CD1c-positive myeloid dendritic cell (primary cell): ENCODE data around the gene ZDHHC14.
"Not testable (repeated sequence)": the region's sequence is repeated elsewhere in the genome, so short reads cannot be mapped to it uniquely, and the experiment has no call there.

Source experiments
- DNase-seq: peaks from one replicate; pipeline ENCODE4 v3.0.0-alpha.2; 2016; ENCODE audit errors: extremely low spot score

ZDHHC14 gene

GRCh38 chr6:157406661-157407060, 25.7 kb downstream of the ZDHHC14 start:
- no peak for DNase-seq

- no peak for DNase-seq
These were observed 26.7 kb downstream of the ZDHHC14 start for GRCh38 chr6:157407646-157408045.

GRCh38 chr6:157408427-157408826, 27.4 kb downstream of the ZDHHC14 start:
- DNase-seq, result not testable (repeated sequence)

- DNase-seq, result no peak
These were observed 29.1 kb downstream of the ZDHHC14 start for GRCh38 chr6:157410045-157410444.

GRCh38 chr6:157411368-157411767, 30.4 kb downstream of the ZDHHC14 start:
- no peak for DNase-seq

GRCh38 chr6:157412791-157413190, 31.8 kb downstream of the ZDHHC14 start:
- no peak for DNase-seq

GRCh38 chr6:157420497-157420896, 39.5 kb downstream of the ZDHHC14 start:
- no peak for DNase-seq

- DNase-seq, result no peak
These were observed 43.6 kb downstream of the ZDHHC14 start for GRCh38 chr6:157424491-157425020.

- DNase-seq, result no peak
These were observed 47.0 kb downstream of the ZDHHC14 start for GRCh38 chr6:157427969-157428368.

- DNase-seq, result no peak
These were observed 47.6 kb downstream of the ZDHHC14 start for GRCh38 chr6:157428427-157429202.

GRCh38 chr6:157429248-157429647, 48.3 kb downstream of the ZDHHC14 start:
- DNase-seq, result no peak

- DNase-seq, result no peak
These were observed 49.8 kb downstream of the ZDHHC14 start for GRCh38 chr6:157430834-157431233.

GRCh38 chr6:157432231-157432891, 51.4 kb downstream of the ZDHHC14 start:
- DNase-seq, result no peak

- DNase-seq, result no peak
These were observed 51.9 kb downstream of the ZDHHC14 start for GRCh38 chr6:157432892-157433265.

GRCh38 chr6:157433678-157434081, 52.7 kb downstream of the ZDHHC14 start:
- no peak for DNase-seq

- no peak for DNase-seq
These were observed 53.5 kb downstream of the ZDHHC14 start for GRCh38 chr6:157434349-157435033.

- no peak for DNase-seq
These were observed 55.4 kb downstream of the ZDHHC14 start for GRCh38 chr6:157436219-157436943.

GRCh38 chr6:157436944-157437336, 56.0 kb downstream of the ZDHHC14 start:
- no peak for DNase-seq

- DNase-seq, result peak; percentile 44
These were observed 57.7 kb downstream of the ZDHHC14 start for GRCh38 chr6:157438611-157439111.

GRCh38 chr6:157440171-157440570, 59.2 kb downstream of the ZDHHC14 start:
- peak; percentile 54 for DNase-seq

GRCh38 chr6:157442291-157442690, 61.3 kb downstream of the ZDHHC14 start:
- DNase-seq, result peak; percentile 69
